Measurements from ENCODE around the gene LACC1.

GRCh38 chr13:43908156-43909126, 28.7 kb downstream of the LACC1 start:
- no peak for TF ChIP-seq POLR2A (IDR thresholded peaks at IDR 0.05; ENCODE audit: control extremely low read depth in 1 of 2, low read depth in 2 of 2, low read length in 2 of 2)
- TF ChIP-seq CTCF (IDR thresholded peaks at IDR 0.05; ENCODE audit: control extremely low read depth in 1 of 3, insufficient read depth in 1 of 3, low read depth in 1 of 3, low read length in 3 of 3), result peak in 2 of 3 experiments; percentile 15 to 29; a peak in 2 of 4 replicates
- no peak for TF ChIP-seq EGR1 (IDR thresholded peaks at IDR 0.05; ENCODE audit: borderline replicate concordance, low read depth, low read length)
